Left lung (tissue), 10 donors: ENCODE results near the gene TMEM204. TPM values are rescaled to one million over a fixed set of nuclear protein-coding genes. Genes with fewer than 3 reads are reported as not detected.

ENCODE experiments used
- ATAC-seq: fragments of 200-7000 bp; cut with Tn5 transposase; one replicate; pipeline ENCODE4 v1.9.1; 2020; ENCODE audit warnings: moderate library complexity
- DNase-seq, 4 donors: peaks; one replicate each; pipeline ENCODE4 v3.0.0-alpha.2; 2013 to 2020
- H3K27ac ChIP-seq, 2 donors: fragments of 200-600 bp; sonication (generic) in 1 of 2; one replicate each; pipeline versions ENCODE4 v1.5.0 to v1.8.0; 2020 to 2021
- H3K27me3 ChIP-seq, 2 donors: fragments of 200-600 bp; sonication (generic) in 1 of 2; one replicate each; pipeline versions ENCODE4 v1.5.0 to v1.8.0; 2020 to 2021
- H3K36me3 ChIP-seq, 2 donors: fragments of 200-600 bp; sonication (generic) in 1 of 2; one replicate each; pipeline versions ENCODE4 v1.5.0 to v1.8.0; 2020 to 2021
- H3K4me1 ChIP-seq, 2 donors: fragments of 200-600 bp; one replicate each; pipeline ENCODE4 v1.8.0; 2021
- H3K4me3 ChIP-seq, 2 donors: fragments of 200-600 bp; sonication (generic) in 1 of 2; one replicate each; pipeline versions ENCODE4 v1.5.0 to v1.8.0; 2020 to 2021; ENCODE audit warnings: mild to moderate bottlenecking in 1 of 2
- H3K9me3 ChIP-seq, 2 donors: fragments of 200-600 bp; sonication (generic) in 1 of 2; one replicate each; pipeline versions ENCODE4 v1.5.0 to v1.8.0; 2020 to 2021
- CTCF ChIP-seq, 2 donors: fragments of 200-600 bp; sonication (generic) in 1 of 2; IDR thresholded peaks; one replicate each; pipeline versions ENCODE4 v1.5.0 to v1.8.0; 2021; ENCODE audit warnings: antibody characterized with exemption in 2 of 2
- intact Hi-C, 2 donors: fragments of 100-400 bp; cut with DNase I; formaldehyde crosslinking; loops; one replicate each; pipeline versions ENCODE4 v1.11.2 to v1.14.2; 2022
- polyA plus RNA-seq, 6 donors: library from polyadenylated mRNA; unstranded; fragments of 120-200 nt; gene quantifications; one replicate each; pipeline ENCODE4 v1.2.1, GENCODE V29; 2013; ENCODE audit not compliant: insufficient read length in 6 of 6
- total RNA-seq, 2 donors: library from RNA; stranded (reverse); fragmentation: NEBNext Ultra II Directional; extraction: Animal tissue kit (Norgen Biotek cat#: 25700); gene quantifications; one replicate each; pipeline ENCODE4 v1.2.1, GENCODE V29; 2021
- donor health status: DM: no; HTN: yes; CAD: no.
- donor health status: DM: no; HTN: no; CAD: no.

Gene TMEM204
- total and polyA plus RNA-seq, 8 donors, result 15.4 to 28.7 (median 19.8) TPM

DNA sequence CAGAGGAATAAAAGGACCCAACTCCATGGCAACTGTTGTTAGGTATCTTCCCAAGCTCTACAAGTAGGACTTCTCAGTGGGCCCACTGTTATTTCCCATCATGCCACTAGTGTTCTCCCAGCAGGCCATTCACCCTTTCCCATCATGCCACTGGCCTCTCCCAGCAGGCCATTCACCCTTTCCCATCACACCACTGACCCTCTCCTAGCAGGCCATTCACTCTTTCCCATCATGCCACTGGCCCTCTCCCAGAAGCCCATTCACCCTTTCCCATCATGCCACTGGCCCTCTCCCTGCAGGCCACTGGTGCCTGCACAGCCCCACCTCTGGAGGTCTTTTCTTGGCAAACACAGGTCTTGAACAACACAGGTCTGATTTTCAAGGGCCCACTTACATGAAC is 42.1 kb downstream of the TMEM204 start:
- Histone ChIP-seq H3K27ac (no peak overlapping the region), H3K9me3 (no peaks in the 10 kb centered on the region), H3K27me3 (no peaks in the 10 kb centered on the region), H3K4me3 (no peak overlapping the region), H3K36me3 (peaks cover 0 to 27% of the 10 kb centered on the region in 2 donors), H3K4me1 (no peaks in the 10 kb centered on the region)
- ATAC-seq (no peak), DNase-seq (peak in 1 of 4 donors; percentile 5)
- no peak for TF ChIP-seq CTCF (IDR thresholded peaks at IDR 0.05)
- intact Hi-C loops, result no loop called here

GRCh38 chr16:1579214-1579613 is 45.7 kb downstream of the TMEM204 start:
- H3K9me3 ChIP-seq, result no peaks in the 10 kb centered on the region
- peaks cover 0 to 44% of the 10 kb centered on the region in 2 donors for H3K36me3 ChIP-seq
- no peaks in the 10 kb centered on the region for H3K27me3 ChIP-seq
- DNase-seq (peak in 1 of 4 donors; percentile 17), ATAC-seq (no peak)
- TF ChIP-seq CTCF (IDR thresholded peaks at IDR 0.05), result no peak
- no peaks in the 10 kb centered on the region for H3K4me1 ChIP-seq
- no peak overlapping the region for H3K4me3 ChIP-seq
- H3K27ac ChIP-seq, result no peak overlapping the region
- intact Hi-C loops, result no loop called here

DNA sequence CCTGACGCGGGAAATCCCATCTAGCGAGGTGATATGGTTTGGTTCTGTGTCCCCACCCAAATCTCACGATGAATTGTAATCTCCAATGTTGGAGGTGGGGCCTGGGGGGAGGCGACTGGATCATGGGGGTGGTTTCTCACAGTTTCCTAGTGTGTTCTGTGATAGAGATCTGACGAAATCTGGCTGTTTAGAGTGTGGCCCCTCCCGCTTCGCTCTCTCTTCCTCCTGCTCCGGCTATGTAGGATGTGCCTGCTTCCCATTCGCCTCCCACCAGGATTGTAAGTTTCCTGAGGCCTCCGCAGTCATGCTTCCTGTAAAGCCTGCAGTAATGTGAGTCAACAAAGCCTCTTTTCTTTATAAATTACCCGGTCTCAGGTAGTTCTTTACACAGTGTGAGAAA is 46.8 kb downstream of the TMEM204 start:
- Histone ChIP-seq H3K36me3 (peaks cover 0 to 45% of the 10 kb centered on the region in 2 donors), H3K27ac (no peak overlapping the region), H3K9me3 (no peaks in the 10 kb centered on the region), H3K4me3 (no peak overlapping the region), H3K27me3 (no peaks in the 10 kb centered on the region), H3K4me1 (no peaks in the 10 kb centered on the region)
- TF ChIP-seq CTCF (IDR thresholded peaks at IDR 0.05), result no peak
- ATAC-seq (no peak), DNase-seq (peak in 1 of 4 donors; percentile 10)
- intact Hi-C loops, result no loop called here

DNA sequence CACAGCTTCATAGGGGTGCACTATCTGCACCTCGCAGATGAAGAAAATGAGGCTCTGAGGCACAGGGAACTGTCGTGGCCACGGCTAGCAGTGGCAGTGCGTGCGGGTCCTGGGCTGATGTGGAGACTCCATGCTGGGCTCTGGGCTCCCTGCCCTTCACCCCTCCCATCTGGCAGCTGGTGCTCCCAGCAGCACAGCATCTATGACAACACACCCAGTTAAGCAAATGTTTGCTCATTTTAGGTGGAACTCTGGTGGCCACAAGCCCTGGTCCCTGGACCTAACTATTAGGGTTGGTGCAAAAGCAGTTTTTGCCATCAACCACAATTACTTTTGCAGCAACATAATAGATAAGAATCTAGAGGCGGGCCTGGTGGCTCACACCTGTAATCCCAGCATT is 47.5 kb downstream of the TMEM204 start:
- ATAC-seq (peak; percentile 22), DNase-seq (no peak)
- H3K4me1 ChIP-seq, result no peaks in the 10 kb centered on the region
- H3K9me3 ChIP-seq, result no peaks in the 10 kb centered on the region
- intact Hi-C loops, result no loop called here
- no peak overlapping the region for H3K4me3 ChIP-seq
- H3K27ac ChIP-seq, result no peak overlapping the region
- peaks cover 0 to 46% of the 10 kb centered on the region in 2 donors for H3K36me3 ChIP-seq
- TF ChIP-seq CTCF (IDR thresholded peaks at IDR 0.05), result no peak
- H3K27me3 ChIP-seq, result no peaks in the 10 kb centered on the region

GRCh38 chr16:1581804-1582203 is 48.3 kb downstream of the TMEM204 start:
- no peak for TF ChIP-seq CTCF (IDR thresholded peaks at IDR 0.05)
- ATAC-seq (no peak), DNase-seq (no peak)
- H3K4me3 ChIP-seq, result no peak overlapping the region
- H3K9me3 ChIP-seq, result no peaks in the 10 kb centered on the region
- intact Hi-C loops, result no loop called here
- H3K27me3 ChIP-seq, result no peaks in the 10 kb centered on the region
- no peaks in the 10 kb centered on the region for H3K4me1 ChIP-seq
- H3K36me3 ChIP-seq, result peaks cover 0 to 55% of the 10 kb centered on the region in 2 donors
- H3K27ac ChIP-seq, result no peak overlapping the region
